ENCODE data around the gene PTAR1.

DNA sequence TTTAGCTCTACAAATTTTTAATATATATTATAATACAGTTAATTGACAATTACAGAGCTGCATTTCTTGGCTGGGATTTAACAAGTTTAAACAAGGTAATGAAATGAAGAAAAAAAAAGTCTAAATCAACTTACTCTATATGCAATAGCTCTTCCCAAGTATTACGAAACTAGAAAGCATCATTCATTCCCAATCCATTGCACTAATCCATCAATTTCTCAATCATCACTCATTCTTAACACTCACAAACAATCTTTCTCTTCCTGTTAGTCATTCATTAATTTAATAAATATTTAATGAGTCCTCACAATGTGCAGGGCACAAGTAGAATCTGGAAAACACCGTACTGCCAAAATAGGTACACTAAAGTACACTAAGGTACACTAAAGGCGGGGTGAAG, 44.7 kb downstream of the PTAR1 start:
- TF ChIP-seq, protein P1, sequence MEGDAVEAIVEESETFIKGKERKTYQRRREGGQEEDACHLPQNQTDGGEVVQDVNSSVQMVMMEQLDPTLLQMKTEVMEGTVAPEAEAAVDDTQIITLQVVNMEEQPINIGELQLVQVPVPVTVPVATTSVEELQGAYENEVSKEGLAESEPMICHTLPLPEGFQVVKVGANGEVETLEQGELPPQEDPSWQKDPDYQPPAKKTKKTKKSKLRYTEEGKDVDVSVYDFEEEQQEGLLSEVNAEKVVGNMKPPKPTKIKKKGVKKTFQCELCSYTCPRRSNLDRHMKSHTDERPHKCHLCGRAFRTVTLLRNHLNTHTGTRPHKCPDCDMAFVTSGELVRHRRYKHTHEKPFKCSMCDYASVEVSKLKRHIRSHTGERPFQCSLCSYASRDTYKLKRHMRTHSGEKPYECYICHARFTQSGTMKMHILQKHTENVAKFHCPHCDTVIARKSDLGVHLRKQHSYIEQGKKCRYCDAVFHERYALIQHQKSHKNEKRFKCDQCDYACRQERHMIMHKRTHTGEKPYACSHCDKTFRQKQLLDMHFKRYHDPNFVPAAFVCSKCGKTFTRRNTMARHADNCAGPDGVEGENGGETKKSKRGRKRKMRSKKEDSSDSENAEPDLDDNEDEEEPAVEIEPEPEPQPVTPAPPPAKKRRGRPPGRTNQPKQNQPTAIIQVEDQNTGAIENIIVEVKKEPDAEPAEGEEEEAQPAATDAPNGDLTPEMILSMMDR (IDR thresholded peaks at IDR 0.05): no peak
- no peak for TF ChIP-seq EZH2 (IDR thresholded peaks at IDR 0.05)
